BLaER1 (cell line): ENCODE measurements around the gene SLC24A3.
A peak's percentile ranks its signal among the peaks of the same experiment; 100 is the strongest.

ENCODE experiments used
- H3K27ac ChIP-seq: shearing (Covaris generic); formaldehyde crosslinking; 2 replicates; pipeline ENCODE4 v1.8.1; 2022
- H3K27me3 ChIP-seq: shearing (Covaris generic); formaldehyde crosslinking; 2 replicates; pipeline ENCODE4 v1.8.1; 2022
- H3K36me3 ChIP-seq: shearing (Covaris generic); formaldehyde crosslinking; 2 replicates; pipeline ENCODE4 v1.8.1; 2022
- H3K4me1 ChIP-seq: shearing (Covaris generic); formaldehyde crosslinking; 2 replicates; pipeline ENCODE4 v1.8.1; 2022
- H3K4me2 ChIP-seq: shearing (Covaris generic); formaldehyde crosslinking; 2 replicates; pipeline ENCODE4 v1.8.1; 2022
- H3K4me3 ChIP-seq: shearing (Covaris generic); formaldehyde crosslinking; 2 replicates; pipeline ENCODE4 v1.8.1; 2022
- H3K9ac ChIP-seq: shearing (Covaris generic); formaldehyde crosslinking; 2 replicates; pipeline ENCODE4 v1.8.1; 2022
- H3K9me3 ChIP-seq: shearing (Covaris generic); formaldehyde crosslinking; 2 replicates; pipeline ENCODE4 v1.8.1; 2022
- H4K20me1 ChIP-seq: shearing (Covaris generic); formaldehyde crosslinking; 2 replicates; pipeline ENCODE4 v1.8.1; 2022
- Cebpa-rat ChIP-seq: shearing (Covaris generic); IDR thresholded peaks from 2 replicates; pipeline ENCODE4 v1.8.1; 2022

The SLC24A3 gene

DNA sequence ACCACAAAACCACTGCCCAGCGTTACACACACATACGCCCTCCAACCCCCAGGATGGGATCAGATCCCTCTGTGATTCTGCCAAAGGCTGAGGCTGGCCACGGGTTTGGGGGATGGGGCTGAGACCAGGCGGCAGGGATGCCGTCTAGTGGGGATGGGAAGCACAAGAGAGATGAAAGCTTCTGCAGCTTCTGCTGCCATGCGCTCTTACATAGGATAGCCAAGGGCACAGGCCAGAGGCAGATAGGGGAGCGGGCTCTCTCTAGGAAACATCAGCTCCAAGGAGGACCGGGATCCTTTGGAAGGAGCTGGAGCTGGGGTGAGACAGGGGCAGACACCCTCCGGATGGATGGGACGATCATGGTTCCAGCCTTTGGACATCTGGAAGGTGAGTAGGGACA is 526.9 kb downstream of the SLC24A3 start:
- no peaks in the 10 kb centered on the region for H3K36me3 ChIP-seq
- no peak overlapping the region for H3K4me3 ChIP-seq
- no peaks in the 10 kb centered on the region for H3K9me3 ChIP-seq
- H3K4me2 ChIP-seq, result peak overlapping the region; percentile 3; the same call in 1 of the 2 replicates
- H3K9ac ChIP-seq, result no peak overlapping the region
- no peaks in the 10 kb centered on the region for H4K20me1 ChIP-seq
- H3K4me1 ChIP-seq, result peaks cover 38% of the 10 kb centered on the region
- no peak overlapping the region for H3K27ac ChIP-seq
- no peaks in the 10 kb centered on the region for H3K27me3 ChIP-seq
- TF ChIP-seq Cebpa-rat, result no peak

DNA sequence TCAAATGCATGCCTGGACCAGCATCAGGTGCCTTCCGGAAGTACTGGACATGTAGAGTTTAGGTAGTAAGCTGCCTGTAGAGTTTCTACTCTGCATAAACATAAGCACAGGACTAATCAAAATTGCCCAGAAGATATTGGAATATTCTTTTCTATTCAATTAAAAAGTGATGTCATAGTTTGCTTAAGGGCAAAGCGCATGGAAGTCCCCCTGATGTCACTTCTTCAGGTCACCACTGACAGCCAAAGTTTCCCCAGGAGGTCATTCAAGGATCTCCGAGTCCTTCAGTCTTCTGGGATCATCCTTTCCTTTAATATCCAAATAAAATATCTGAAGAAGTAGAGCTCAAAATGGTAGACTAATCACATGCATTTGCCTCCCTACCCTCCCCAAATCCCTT is 528.1 kb downstream of the SLC24A3 start:
- no peak overlapping the region for H3K4me2 ChIP-seq
- peaks cover 26% of the 10 kb centered on the region for H3K4me1 ChIP-seq
- H3K9me3 ChIP-seq, result peaks cover 9% of the 10 kb centered on the region; the same call in 1 of the 2 replicates
- no peak overlapping the region for H3K4me3 ChIP-seq
- no peaks in the 10 kb centered on the region for H4K20me1 ChIP-seq
- no peaks in the 10 kb centered on the region for H3K36me3 ChIP-seq
- no peak for TF ChIP-seq Cebpa-rat
- H3K9ac ChIP-seq, result no peak overlapping the region
- H3K27ac ChIP-seq, result no peak overlapping the region
- H3K27me3 ChIP-seq, result no peaks in the 10 kb centered on the region

DNA sequence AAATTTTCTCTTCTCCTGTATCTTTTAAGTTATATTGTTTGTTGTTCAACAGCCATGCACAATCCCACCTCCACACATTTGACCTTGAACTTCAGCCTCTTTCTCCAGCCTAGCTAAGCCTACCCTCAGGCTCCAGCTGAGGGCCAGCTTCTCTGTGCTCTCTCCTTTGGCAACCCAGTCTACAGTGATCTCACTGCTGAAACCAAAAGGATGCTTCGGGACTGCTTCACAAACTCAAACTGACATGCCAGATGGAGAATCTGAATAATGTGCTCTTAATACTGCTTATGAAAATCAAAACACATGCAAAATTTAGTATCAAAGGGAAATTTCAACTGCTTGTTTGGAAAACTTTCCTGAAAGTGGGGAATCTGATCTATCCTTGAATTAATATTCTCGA is 529.5 kb downstream of the SLC24A3 start:
- no peak for TF ChIP-seq Cebpa-rat
- H4K20me1 ChIP-seq, result no peaks in the 10 kb centered on the region
- no peaks in the 10 kb centered on the region for H3K27me3 ChIP-seq
- H3K4me1 ChIP-seq, result peaks cover 16% of the 10 kb centered on the region
- H3K9me3 ChIP-seq, result peaks cover 14% of the 10 kb centered on the region; the same call in 1 of the 2 replicates
- no peak overlapping the region for H3K4me3 ChIP-seq
- no peaks in the 10 kb centered on the region for H3K36me3 ChIP-seq
- peak overlapping the region; percentile 11; the same call in 1 of the 2 replicates for H3K4me2 ChIP-seq
- no peak overlapping the region for H3K27ac ChIP-seq
- no peak overlapping the region for H3K9ac ChIP-seq

DNA sequence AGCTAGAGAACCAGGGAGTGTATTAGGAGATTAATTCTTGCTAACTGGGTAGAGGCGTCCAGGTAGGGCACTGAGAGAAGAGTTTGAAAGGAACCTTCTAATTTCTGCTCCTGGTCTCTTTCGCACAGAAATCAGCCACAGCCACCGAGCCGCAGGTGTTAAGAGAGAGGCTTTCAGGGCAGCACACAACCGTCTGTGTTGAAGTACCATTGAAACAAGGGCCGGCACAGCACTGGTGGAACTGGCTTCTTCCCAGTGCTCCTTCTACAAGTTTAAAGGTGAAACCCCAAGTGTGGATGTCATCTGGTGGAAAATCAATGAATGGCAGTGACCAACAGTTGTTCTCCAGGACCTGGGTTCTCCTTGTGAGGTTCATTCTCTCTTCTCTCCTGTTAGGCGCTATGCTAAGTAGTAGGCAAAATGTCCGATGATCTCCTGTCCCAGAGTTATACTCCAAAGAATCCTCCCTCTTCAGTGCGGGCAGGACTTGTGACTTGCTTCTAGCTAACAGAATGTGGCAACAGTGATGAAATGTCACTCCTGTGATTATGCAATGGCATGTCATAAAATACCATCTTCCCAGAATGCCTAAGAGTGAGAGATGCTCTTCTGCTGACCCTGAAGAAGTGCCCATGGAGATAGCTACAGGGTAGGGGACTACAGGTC is 530.7 kb downstream of the SLC24A3 start:
- no peaks in the 10 kb centered on the region for H3K27me3 ChIP-seq
- peak overlapping the region; percentile 0; the same call in 1 of the 2 replicates for H3K9ac ChIP-seq
- peaks cover 16% of the 10 kb centered on the region for H3K4me1 ChIP-seq
- H3K4me2 ChIP-seq, result peak overlapping the region; percentile 62
- H3K9me3 ChIP-seq, result peaks cover 14% of the 10 kb centered on the region; the same call in 1 of the 2 replicates
- peak overlapping the region; percentile 35; the same call in 1 of the 2 replicates for H3K27ac ChIP-seq
- TF ChIP-seq Cebpa-rat, result peak; percentile 47
- no peaks in the 10 kb centered on the region for H3K36me3 ChIP-seq
- H4K20me1 ChIP-seq, result no peaks in the 10 kb centered on the region
- H3K4me3 ChIP-seq, result no peak overlapping the region

DNA sequence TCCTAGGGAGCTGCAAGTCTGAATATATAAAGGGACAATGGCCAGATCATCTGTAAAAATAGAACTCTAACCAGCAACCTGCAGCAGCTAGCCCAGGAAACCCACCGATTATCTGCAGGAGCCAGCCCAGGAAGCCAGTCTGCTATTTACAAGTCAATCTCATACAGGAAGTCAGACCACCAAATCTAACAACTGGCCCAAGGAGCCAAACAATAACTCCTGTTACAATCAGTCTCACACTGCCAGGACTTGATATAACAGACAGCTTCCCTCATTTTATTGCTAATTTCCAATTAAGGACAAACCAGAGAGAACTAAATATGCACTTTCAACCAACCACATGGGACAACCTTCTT is 531.2 kb downstream of the SLC24A3 start:
- Histone ChIP-seq H4K20me1 (no peaks in the 10 kb centered on the region), H3K9ac (peak overlapping the region; percentile 0; the same call in 1 of the 2 replicates), H3K9me3 (peaks cover 14% of the 10 kb centered on the region; the same call in 1 of the 2 replicates), H3K27ac (peak overlapping the region; percentile 35; the same call in 1 of the 2 replicates), H3K4me1 (peaks cover 16% of the 10 kb centered on the region), H3K4me3 (no peak overlapping the region), H3K27me3 (no peaks in the 10 kb centered on the region), H3K36me3 (no peaks in the 10 kb centered on the region), H3K4me2 (peak overlapping the region; percentile 62)
- TF ChIP-seq Cebpa-rat, result 0 out of 2 replicates have a peak, but pooled peaks have one; percentile 6

DNA sequence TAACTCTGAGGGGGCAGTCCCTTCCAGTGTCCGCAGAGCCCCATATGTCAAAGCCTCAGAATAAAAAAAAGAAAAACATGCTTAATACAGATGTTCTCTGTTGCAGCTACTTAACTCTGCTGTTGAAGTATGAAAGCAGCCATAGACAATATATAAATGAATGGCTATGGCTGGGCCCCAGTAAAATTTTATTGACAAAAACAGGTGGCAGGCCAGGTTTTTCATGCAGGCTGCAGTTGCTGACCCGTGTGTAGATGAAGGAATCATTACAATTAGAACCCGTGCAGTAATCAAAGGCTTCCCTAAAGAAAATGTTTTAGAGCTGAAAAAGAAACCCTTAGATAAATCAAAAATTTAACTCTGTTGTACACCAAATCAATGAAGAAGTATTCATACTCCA is 532.7 kb downstream of the SLC24A3 start:
- Histone ChIP-seq H4K20me1 (no peaks in the 10 kb centered on the region), H3K9ac (no peak overlapping the region), H3K9me3 (peaks cover 14% of the 10 kb centered on the region; the same call in 1 of the 2 replicates), H3K4me3 (no peak overlapping the region), H3K27me3 (no peaks in the 10 kb centered on the region), H3K4me1 (peaks cover 11% of the 10 kb centered on the region), H3K4me2 (no peak overlapping the region), H3K36me3 (no peaks in the 10 kb centered on the region), H3K27ac (no peak overlapping the region)
- no peak for TF ChIP-seq Cebpa-rat

DNA sequence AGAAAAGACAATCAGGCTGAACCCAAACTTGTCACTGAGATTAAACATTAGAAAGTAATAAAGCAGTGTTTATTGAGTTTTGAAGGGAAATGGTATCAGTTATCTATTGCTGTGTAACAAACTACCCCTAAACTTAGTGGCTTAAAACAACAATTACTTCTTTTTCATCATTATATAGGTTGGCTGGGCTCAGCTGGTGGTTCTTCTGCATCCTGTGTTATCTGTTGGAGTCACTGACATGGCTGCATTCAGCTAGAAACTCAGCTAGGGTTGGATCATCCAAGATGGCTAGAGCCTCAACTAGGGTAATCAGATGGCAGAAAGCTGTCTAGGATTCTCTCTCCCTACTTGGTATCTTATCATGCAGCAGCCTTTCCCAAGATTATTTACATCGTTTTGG is 533.1 kb downstream of the SLC24A3 start:
- H3K4me2 ChIP-seq, result no peak overlapping the region

DNA sequence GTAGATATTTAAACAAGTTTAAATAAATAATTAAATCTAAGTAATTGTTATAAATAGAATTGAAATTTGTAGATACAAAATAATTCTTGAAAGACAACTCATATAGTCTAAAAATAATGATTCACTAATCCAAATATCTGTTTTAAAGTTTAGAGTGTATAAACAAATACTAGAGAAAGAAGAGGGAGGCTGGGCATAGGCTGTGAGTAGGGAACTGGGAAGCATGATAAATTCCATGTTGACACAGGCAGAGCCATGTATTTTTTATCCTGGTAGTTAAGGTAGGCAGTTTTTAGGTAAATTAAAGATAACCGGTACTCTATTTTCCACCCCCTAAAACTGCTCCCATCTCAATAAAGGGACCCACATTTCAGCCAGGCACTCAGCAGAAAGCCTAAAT is 534.0 kb downstream of the SLC24A3 start:
- H3K36me3 ChIP-seq, result no peaks in the 10 kb centered on the region

More for the DNA sequence above, 533.1 kb downstream of the SLC24A3 start:
- Histone ChIP-seq H3K9me3 (peaks cover 14% of the 10 kb centered on the region; the same call in 1 of the 2 replicates), H3K4me3 (no peak overlapping the region), H3K36me3 (no peaks in the 10 kb centered on the region), H3K4me1 (peaks cover 16% of the 10 kb centered on the region), H3K27me3 (no peaks in the 10 kb centered on the region), H3K27ac (no peak overlapping the region), H4K20me1 (no peaks in the 10 kb centered on the region), H3K9ac (no peak overlapping the region)
- no peak for TF ChIP-seq Cebpa-rat

DNA sequence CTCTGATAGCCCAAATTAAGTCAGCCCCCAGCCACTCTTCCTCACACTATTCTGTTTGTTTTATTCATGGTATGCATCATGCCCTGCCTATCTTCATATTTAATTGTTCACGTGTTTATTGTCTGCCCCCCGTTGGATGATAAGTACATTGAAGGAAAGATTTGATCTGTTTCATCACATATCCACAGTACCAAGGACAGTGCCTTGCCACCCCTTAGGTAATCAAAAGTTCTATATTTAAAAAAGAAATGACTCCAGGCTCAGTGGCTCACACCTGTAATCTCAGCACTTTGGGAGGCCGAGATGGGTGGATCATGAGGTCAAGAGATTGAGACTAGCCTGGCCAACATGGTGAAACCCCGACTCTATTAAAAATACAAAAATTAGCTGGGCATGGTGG is 535.5 kb downstream of the SLC24A3 start:
- no peak overlapping the region for H3K9ac ChIP-seq
- no peak overlapping the region for H3K4me2 ChIP-seq
- no peak for TF ChIP-seq Cebpa-rat

More for the DNA sequence above, 534.0 kb downstream of the SLC24A3 start:
- no peak overlapping the region for H3K4me3 ChIP-seq
- no peak overlapping the region for H3K27ac ChIP-seq
- no peak overlapping the region for H3K9ac ChIP-seq
- H3K4me1 ChIP-seq, result peaks cover 24% of the 10 kb centered on the region
- TF ChIP-seq Cebpa-rat, result no peak
- no peak overlapping the region for H3K4me2 ChIP-seq
- peaks cover 14% of the 10 kb centered on the region; the same call in 1 of the 2 replicates for H3K9me3 ChIP-seq
- H3K27me3 ChIP-seq, result no peaks in the 10 kb centered on the region
- no peaks in the 10 kb centered on the region for H4K20me1 ChIP-seq

DNA sequence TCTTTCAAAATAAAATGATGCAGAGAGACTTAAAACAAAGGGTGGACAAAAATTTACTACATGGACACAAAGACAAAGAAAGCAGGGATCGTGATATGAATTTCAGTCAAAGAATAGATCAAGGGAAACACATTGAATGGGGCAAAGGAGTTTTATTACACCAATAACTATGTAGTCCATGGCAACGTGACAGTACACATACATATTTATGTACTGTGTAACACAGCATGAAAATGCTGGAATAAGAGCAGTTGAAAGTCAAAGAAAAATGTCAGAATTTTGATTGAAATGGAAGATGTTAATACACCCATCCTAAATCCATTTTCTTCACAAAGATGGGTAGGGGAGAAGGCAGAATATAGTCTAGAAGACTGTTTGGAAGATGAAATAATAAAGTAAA is 536.2 kb downstream of the SLC24A3 start:
- no peak for TF ChIP-seq Cebpa-rat
- Histone ChIP-seq H3K4me2 (no peak overlapping the region), H3K36me3 (no peaks in the 10 kb centered on the region), H3K27me3 (no peaks in the 10 kb centered on the region), H4K20me1 (no peaks in the 10 kb centered on the region), H3K9ac (no peak overlapping the region), H3K4me1 (peaks cover 19% of the 10 kb centered on the region), H3K4me3 (no peak overlapping the region), H3K27ac (no peak overlapping the region), H3K9me3 (peaks cover 14% of the 10 kb centered on the region; the same call in 1 of the 2 replicates)

More for the DNA sequence above, 535.5 kb downstream of the SLC24A3 start:
- Histone ChIP-seq H3K27ac (no peak overlapping the region), H3K4me1 (peaks cover 27% of the 10 kb centered on the region), H3K9me3 (peaks cover 14% of the 10 kb centered on the region; the same call in 1 of the 2 replicates), H3K36me3 (no peaks in the 10 kb centered on the region), H3K4me3 (no peak overlapping the region), H4K20me1 (no peaks in the 10 kb centered on the region), H3K27me3 (no peaks in the 10 kb centered on the region)
